ENCODE measurements around the gene VIL1. TPM values are rescaled to one million over a fixed set of nuclear protein-coding genes. Genes with fewer than 3 reads are reported as not detected.

Gene VIL1
- polyA plus RNA-seq, 3 donors = not detected

DNA sequence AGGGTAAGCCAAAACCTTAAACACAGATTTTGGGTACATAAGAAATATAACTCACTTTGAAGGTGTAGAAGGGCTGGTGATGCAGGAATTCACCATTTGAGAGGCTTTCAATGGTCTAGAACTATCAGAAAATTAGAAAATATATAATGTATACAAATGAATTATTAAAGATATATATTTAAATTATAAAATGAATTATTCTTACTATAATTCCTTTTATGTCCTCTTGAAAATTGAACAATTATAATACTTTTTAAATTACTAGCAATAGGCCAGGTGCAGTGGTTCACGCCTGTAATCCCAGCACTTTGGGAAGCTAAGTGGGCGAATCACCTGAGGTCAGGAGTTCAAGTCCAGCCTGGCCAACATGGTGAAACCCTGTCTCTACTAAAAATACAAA, 60.7 kb downstream of the VIL1 start:
- Histone ChIP-seq H2AFZ (ENCODE audit: insufficient read depth, low read depth, low read length, poor library complexity, severe bottlenecking) (no peak overlapping the region), H3K4me1 (ENCODE audit: control insufficient read depth in 1 of 2, insufficient read depth in 2 of 2, low read length in 2 of 2) (no peaks in the 10 kb centered on the region), H3K9me3 (replicated peaks in 1 of 2; ENCODE audit: control insufficient read depth in 1 of 2, insufficient read depth in 1 of 2, low read length in 2 of 2) (no peaks in the 10 kb centered on the region), H3K27me3 (ENCODE audit: control insufficient read depth in 2 of 2, insufficient read depth in 2 of 2, low read length in 2 of 2) (no peaks in the 10 kb centered on the region), H3K4me3 (replicated peaks in 1 of 3; ENCODE audit: low read depth in 2 of 3, low read length in 3 of 3) (no peak overlapping the region), H3K9ac (ENCODE audit: insufficient read depth, low read length, poor library complexity, severe bottlenecking) (no peak overlapping the region), H3K27ac (ENCODE audit: low read depth in 1 of 2, low read length in 2 of 2) (no peak overlapping the region), H3K36me3 (replicated peaks in 1 of 2; ENCODE audit: control insufficient read depth in 1 of 2, insufficient read depth in 2 of 2, low read length in 2 of 2) (peaks cover 28 to 80% of the 10 kb centered on the region in 2 donors), H3K79me2 (ENCODE audit: insufficient read depth, low read length) (no peaks in the 10 kb centered on the region), H4K20me1 (ENCODE audit: insufficient read depth, low read length) (no peaks in the 10 kb centered on the region), H3K4me2 (replicated peaks; ENCODE audit: extremely low read depth, low read length, poor library complexity, severe bottlenecking) (no peak overlapping the region)
- Mint-ChIP-seq H3K27me3 (ENCODE audit: low read depth in 3 of 3) (no peaks in the 10 kb centered on the region), H3K27ac (no peak overlapping the region), H3K4me1 (peaks cover 4% of the 10 kb centered on the region), H3K9me3 (no peaks in the 10 kb centered on the region), H3K4me3 (no peak overlapping the region), H3K36me3 (peaks cover 50 to 51% of the 10 kb centered on the region in 2 donors)
- WGBS (ENCODE audit: insufficient coverage) = 93% methylated on average over 2 of the region's 2 CpGs
- TF ChIP-seq, protein P1, sequence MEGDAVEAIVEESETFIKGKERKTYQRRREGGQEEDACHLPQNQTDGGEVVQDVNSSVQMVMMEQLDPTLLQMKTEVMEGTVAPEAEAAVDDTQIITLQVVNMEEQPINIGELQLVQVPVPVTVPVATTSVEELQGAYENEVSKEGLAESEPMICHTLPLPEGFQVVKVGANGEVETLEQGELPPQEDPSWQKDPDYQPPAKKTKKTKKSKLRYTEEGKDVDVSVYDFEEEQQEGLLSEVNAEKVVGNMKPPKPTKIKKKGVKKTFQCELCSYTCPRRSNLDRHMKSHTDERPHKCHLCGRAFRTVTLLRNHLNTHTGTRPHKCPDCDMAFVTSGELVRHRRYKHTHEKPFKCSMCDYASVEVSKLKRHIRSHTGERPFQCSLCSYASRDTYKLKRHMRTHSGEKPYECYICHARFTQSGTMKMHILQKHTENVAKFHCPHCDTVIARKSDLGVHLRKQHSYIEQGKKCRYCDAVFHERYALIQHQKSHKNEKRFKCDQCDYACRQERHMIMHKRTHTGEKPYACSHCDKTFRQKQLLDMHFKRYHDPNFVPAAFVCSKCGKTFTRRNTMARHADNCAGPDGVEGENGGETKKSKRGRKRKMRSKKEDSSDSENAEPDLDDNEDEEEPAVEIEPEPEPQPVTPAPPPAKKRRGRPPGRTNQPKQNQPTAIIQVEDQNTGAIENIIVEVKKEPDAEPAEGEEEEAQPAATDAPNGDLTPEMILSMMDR (IDR thresholded peaks at IDR 0.05) = no peak
- DNase-seq = no peak
- intact Hi-C loops (cut with micrococcal nuclease) = loop anchor here in 1 of 2 donors (5.0 to 10.0 kb wide), 2 partner anchors 295 to 682 kb away; no protein-coding TSS in a partner anchor

DNA sequence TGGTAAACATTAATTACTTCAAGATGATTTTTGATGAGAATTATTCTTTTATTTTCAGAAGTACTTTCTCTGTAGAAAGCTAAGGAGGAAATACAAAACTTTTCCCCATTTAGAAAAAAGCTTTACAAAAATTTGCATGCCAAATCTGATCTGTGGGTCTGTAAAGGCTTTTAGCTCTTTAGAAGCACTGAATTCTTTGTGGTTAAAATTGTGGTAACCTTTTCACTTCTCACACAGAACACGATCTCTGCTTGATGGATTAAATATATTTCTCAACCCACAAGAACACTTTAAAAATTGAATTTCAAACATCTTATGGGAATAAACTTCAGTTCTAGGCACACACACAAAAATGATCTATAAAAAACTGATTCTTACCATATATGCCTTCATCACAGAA, 63.7 kb downstream of the VIL1 start:
- no peaks in the 10 kb centered on the region for H4K20me1 ChIP-seq (ENCODE audit: insufficient read depth, low read length)
- H3K4me3 ChIP-seq (replicated peaks in 1 of 3; ENCODE audit: low read depth in 2 of 3, low read length in 3 of 3) = no peak overlapping the region
- Mint-ChIP-seq H3K4me3 (no peak overlapping the region), H3K27ac (no peak overlapping the region), H3K4me1 (peaks cover 4% of the 10 kb centered on the region), H3K36me3 (peaks cover 51 to 61% of the 10 kb centered on the region in 2 donors), H3K27me3 (ENCODE audit: low read depth in 3 of 3) (no peaks in the 10 kb centered on the region), H3K9me3 (no peaks in the 10 kb centered on the region)
- H3K79me2 ChIP-seq (ENCODE audit: insufficient read depth, low read length) = no peaks in the 10 kb centered on the region
- H3K9ac ChIP-seq (ENCODE audit: insufficient read depth, low read length, poor library complexity, severe bottlenecking) = no peak overlapping the region
- no peaks in the 10 kb centered on the region for H3K4me1 ChIP-seq (ENCODE audit: control insufficient read depth in 1 of 2, insufficient read depth in 2 of 2, low read length in 2 of 2)
- H3K36me3 ChIP-seq (replicated peaks in 1 of 2; ENCODE audit: control insufficient read depth in 1 of 2, insufficient read depth in 2 of 2, low read length in 2 of 2) = peaks cover 20 to 84% of the 10 kb centered on the region in 2 donors
- DNase-seq = no peak
- no peak overlapping the region for H3K4me2 ChIP-seq (replicated peaks; ENCODE audit: extremely low read depth, low read length, poor library complexity, severe bottlenecking)
- no peak overlapping the region for H3K27ac ChIP-seq (ENCODE audit: low read depth in 1 of 2, low read length in 2 of 2)
- no peaks in the 10 kb centered on the region for H3K27me3 ChIP-seq (ENCODE audit: control insufficient read depth in 2 of 2, insufficient read depth in 2 of 2, low read length in 2 of 2)
- no CpG with 5 or more reads among the region's 1 CpG for WGBS (ENCODE audit: insufficient coverage)
- H2AFZ ChIP-seq (ENCODE audit: insufficient read depth, low read depth, low read length, poor library complexity, severe bottlenecking) = no peak overlapping the region
- TF ChIP-seq, protein P1 (IDR thresholded peaks at IDR 0.05) = no peak
- no peaks in the 10 kb centered on the region for H3K9me3 ChIP-seq (replicated peaks in 1 of 2; ENCODE audit: control insufficient read depth in 1 of 2, insufficient read depth in 1 of 2, low read length in 2 of 2)
- intact Hi-C loops (cut with micrococcal nuclease) = no loop called here
